ENCODE results near the gene TTYH3. TPM values are rescaled to one million over a fixed set of nuclear protein-coding genes. Genes with fewer than 3 reads are reported as not detected.
A peak's percentile ranks its signal among the peaks of the same experiment; 100 is the strongest.

Gene TTYH3
- total RNA-seq, 1 experiment from 2014 or later = 122 TPM

GRCh38 chr7:2613931-2614600 lies 17.7 kb upstream of the TTYH3 start:
- H2AFZ ChIP-seq (ENCODE audit: low read length) = no peak overlapping the region
- H3K56ac ChIP-seq (ENCODE audit: insufficient read length, low read depth, low read length) = no peak overlapping the region
- H3K4me2 ChIP-seq (ENCODE audit: insufficient read depth, insufficient read length, low read length) = no peak overlapping the region
- H2BK5ac ChIP-seq (ENCODE audit: insufficient read length, low read length) = no peak overlapping the region
- H3K27me3 ChIP-seq (ENCODE audit: insufficient read depth, low read length) = no peaks in the 10 kb centered on the region
- Mint-ChIP-seq H3K27ac (peak overlapping the region in 1 of 3 experiments; percentile 53; a peak in 2 of 7 replicates), H3K4me3 (no peak overlapping the region; a peak in 1 of 5 replicates), H3K27me3 (ENCODE audit: low read depth) (peaks cover 3% of the 10 kb centered on the region), H3K9me3 (no peaks in the 10 kb centered on the region; a peak in 2 of 5 replicates), H3K4me1 (peaks cover 29 to 40% of the 10 kb centered on the region in 2 experiments), H3K36me3 (ENCODE audit: insufficient read depth in 1 of 3, low read depth in 3 of 3) (no peaks in the 10 kb centered on the region; a peak in 1 of 7 replicates)
- no peak overlapping the region for H2BK20ac ChIP-seq (ENCODE audit: low read depth, low read length, poor library complexity, severe bottlenecking)
- no peak overlapping the region for H3K4ac ChIP-seq (ENCODE audit: low read depth, low read length)
- no peaks in the 10 kb centered on the region for H3K23me2 ChIP-seq (ENCODE audit: insufficient read length, low read depth, low read length, poor library complexity, severe bottlenecking)
- no peak overlapping the region for H3K27ac ChIP-seq (ENCODE audit: insufficient read length, low read depth, low read length)
- no peak overlapping the region for H4K5ac ChIP-seq (ENCODE audit: insufficient read length, low read depth, low read length)
- no peak overlapping the region for H2AK5ac ChIP-seq (ENCODE audit: insufficient read length, low read length)
- H3K9ac ChIP-seq (ENCODE audit: extremely low read depth, insufficient read length, low read length) = no peak overlapping the region
- no peak overlapping the region for H3K18ac ChIP-seq (ENCODE audit: insufficient read length, low read depth, low read length)
- H3K79me2 ChIP-seq (ENCODE audit: insufficient read depth, low read length) = no peaks in the 10 kb centered on the region
- no peak for DNase-seq
- H3K14ac ChIP-seq (ENCODE audit: insufficient read depth, low read length) = no peak overlapping the region; the same call in 1 of the 2 replicates
- peaks cover 9% of the 10 kb centered on the region; the same call in 1 of the 2 replicates for H3K4me1 ChIP-seq (ENCODE audit: insufficient read depth, low read length)
- no peak overlapping the region for H4K91ac ChIP-seq (ENCODE audit: insufficient read length, low read depth, low read length)
- H2BK15ac ChIP-seq (ENCODE audit: low read depth, low read length) = no peak overlapping the region
- no peak overlapping the region for H3K23ac ChIP-seq (ENCODE audit: insufficient read length, low read depth, low read length)
- H4K8ac ChIP-seq (replicated peaks; ENCODE audit: insufficient read length, low read depth, low read length) = no peak overlapping the region
- TF ChIP-seq CTCF (conservative IDR thresholded peaks at IDR 0.05) = no peak
- no peak overlapping the region for H2BK120ac ChIP-seq (ENCODE audit: low read depth, low read length, poor library complexity, severe bottlenecking)
- no peaks in the 10 kb centered on the region for H3K9me3 ChIP-seq (ENCODE audit: control insufficient read depth, low read depth, low read length)
- no CpG with 5 or more reads among the region's 22 CpGs for WGBS (ENCODE audit: extremely low coverage, insufficient read length, low lambda C conversion rate)
- H2BK12ac ChIP-seq (ENCODE audit: insufficient read length, low read depth, low read length) = no peak overlapping the region
- no peak overlapping the region for H3T11ph ChIP-seq (ENCODE audit: low read length)
- H4K20me1 ChIP-seq (ENCODE audit: control insufficient read depth, insufficient read depth, insufficient read length) = no peaks in the 10 kb centered on the region
- no peaks in the 10 kb centered on the region for H3K79me1 ChIP-seq (ENCODE audit: insufficient read depth, low read depth, low read length, poor library complexity, severe bottlenecking)
